Measurements from ENCODE around the gene SCD5.

The SCD5 gene

DNA sequence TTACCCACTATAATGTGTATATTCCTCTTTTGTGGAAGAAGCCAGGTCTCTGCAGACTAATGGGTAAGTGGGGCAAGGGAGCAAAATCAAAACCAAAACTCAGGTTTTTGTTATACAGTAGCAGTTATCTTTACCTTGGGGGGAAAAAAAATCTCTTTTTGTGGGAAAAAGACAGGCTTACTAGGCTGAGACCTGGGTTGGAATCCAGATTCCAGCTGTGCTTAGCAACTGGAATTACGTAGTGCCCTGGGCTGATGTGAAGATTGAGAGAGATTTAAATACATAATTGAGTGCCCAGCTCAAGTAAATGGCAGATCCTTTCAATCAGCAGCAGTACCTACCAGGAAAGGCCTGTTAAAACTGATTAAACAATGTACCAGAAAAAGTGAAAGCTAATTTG, 15.4 kb upstream of the SCD5 start:
- H3K4me1 ChIP-seq (ENCODE audit: low read depth, poor library complexity, severe bottlenecking): peaks cover 28% of the 10 kb centered on the region
- H4K20me1 ChIP-seq (ENCODE audit: insufficient read depth): no peaks in the 10 kb centered on the region
- H3K4me3 ChIP-seq (IDR thresholded peaks at IDR 0.05; ENCODE audit: insufficient read depth, low read depth, low read length): no peak overlapping the region
- H3K9ac ChIP-seq: no peak overlapping the region
- H2AFZ ChIP-seq (ENCODE audit: low read depth): no peak overlapping the region
- TF ChIP-seq, protein P1, sequence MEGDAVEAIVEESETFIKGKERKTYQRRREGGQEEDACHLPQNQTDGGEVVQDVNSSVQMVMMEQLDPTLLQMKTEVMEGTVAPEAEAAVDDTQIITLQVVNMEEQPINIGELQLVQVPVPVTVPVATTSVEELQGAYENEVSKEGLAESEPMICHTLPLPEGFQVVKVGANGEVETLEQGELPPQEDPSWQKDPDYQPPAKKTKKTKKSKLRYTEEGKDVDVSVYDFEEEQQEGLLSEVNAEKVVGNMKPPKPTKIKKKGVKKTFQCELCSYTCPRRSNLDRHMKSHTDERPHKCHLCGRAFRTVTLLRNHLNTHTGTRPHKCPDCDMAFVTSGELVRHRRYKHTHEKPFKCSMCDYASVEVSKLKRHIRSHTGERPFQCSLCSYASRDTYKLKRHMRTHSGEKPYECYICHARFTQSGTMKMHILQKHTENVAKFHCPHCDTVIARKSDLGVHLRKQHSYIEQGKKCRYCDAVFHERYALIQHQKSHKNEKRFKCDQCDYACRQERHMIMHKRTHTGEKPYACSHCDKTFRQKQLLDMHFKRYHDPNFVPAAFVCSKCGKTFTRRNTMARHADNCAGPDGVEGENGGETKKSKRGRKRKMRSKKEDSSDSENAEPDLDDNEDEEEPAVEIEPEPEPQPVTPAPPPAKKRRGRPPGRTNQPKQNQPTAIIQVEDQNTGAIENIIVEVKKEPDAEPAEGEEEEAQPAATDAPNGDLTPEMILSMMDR (conservative IDR thresholded peaks at IDR 0.05; ENCODE audit: low read depth, low read length): no peak
- H3K79me2 ChIP-seq (ENCODE audit: insufficient read depth, low read depth): no peaks in the 10 kb centered on the region
- no peak overlapping the region for H3K4me2 ChIP-seq
- no peak overlapping the region for H3K27ac ChIP-seq
- no peaks in the 10 kb centered on the region for H3K27me3 ChIP-seq (ENCODE audit: insufficient read depth, low read depth)
- no peaks in the 10 kb centered on the region for H3K36me3 ChIP-seq (ENCODE audit: insufficient read depth)

DNA sequence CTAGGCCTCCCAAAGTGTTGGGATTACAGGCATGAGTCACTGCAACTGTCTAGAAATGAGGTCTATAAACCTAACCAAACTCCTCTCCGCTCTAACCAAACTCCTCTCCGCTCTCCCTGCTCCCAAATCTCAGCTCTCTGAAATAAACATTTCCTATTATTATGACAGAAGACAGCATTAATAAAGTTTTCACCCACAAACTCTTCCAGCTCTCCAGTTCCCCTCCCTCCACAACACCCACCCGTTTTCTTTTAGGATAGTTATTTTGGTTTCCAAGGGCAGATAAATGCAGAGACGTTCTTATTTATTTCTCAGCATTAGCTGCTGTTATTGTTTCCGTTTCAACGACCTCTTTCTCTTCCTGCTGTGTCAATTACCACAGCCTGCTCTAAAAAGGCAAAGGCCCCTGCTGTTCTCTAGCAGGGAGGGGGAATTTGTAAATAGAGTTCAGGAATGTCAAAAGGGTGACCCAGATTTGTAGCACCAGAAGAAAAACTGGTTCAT, 13.3 kb upstream of the SCD5 start:
- Histone ChIP-seq H3K27me3 (ENCODE audit: insufficient read depth, low read depth) (no peaks in the 10 kb centered on the region), H3K4me3 (IDR thresholded peaks at IDR 0.05; ENCODE audit: insufficient read depth, low read depth, low read length) (no peak overlapping the region), H2AFZ (ENCODE audit: low read depth) (no peak overlapping the region), H4K20me1 (ENCODE audit: insufficient read depth) (no peaks in the 10 kb centered on the region), H3K79me2 (ENCODE audit: insufficient read depth, low read depth) (no peaks in the 10 kb centered on the region), H3K9ac (no peak overlapping the region), H3K27ac (no peak overlapping the region), H3K36me3 (ENCODE audit: insufficient read depth) (no peaks in the 10 kb centered on the region), H3K4me1 (ENCODE audit: low read depth, poor library complexity, severe bottlenecking) (peaks cover 13% of the 10 kb centered on the region), H3K4me2 (no peak overlapping the region; the same call in 1 of the 2 replicates)
- TF ChIP-seq, protein P1 (conservative IDR thresholded peaks at IDR 0.05; ENCODE audit: low read depth, low read length): no peak

DNA sequence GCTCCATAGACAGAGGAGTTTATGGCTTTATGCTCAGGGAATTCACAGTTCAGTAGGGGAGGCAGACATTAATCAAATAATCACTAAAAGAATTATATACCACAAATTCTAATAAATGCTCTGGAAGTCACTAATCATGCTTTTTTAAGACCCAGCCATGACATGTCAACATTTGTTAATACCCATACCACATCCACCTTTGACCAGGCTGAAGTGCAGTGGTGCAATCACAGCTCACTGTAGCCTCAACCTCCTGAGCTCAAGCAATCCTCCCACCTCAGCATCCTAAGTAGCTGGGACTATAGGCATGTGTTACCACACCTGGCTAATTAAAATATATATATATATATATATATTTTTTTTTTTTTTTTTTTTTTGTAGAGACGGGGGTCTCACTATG, 12.8 kb upstream of the SCD5 start:
- Histone ChIP-seq H3K4me3 (IDR thresholded peaks at IDR 0.05; ENCODE audit: insufficient read depth, low read depth, low read length) (no peak overlapping the region), H4K20me1 (ENCODE audit: insufficient read depth) (no peaks in the 10 kb centered on the region), H3K4me1 (ENCODE audit: low read depth, poor library complexity, severe bottlenecking) (peaks cover 13% of the 10 kb centered on the region), H2AFZ (ENCODE audit: low read depth) (no peak overlapping the region), H3K27me3 (ENCODE audit: insufficient read depth, low read depth) (no peaks in the 10 kb centered on the region), H3K9ac (no peak overlapping the region), H3K27ac (no peak overlapping the region), H3K36me3 (ENCODE audit: insufficient read depth) (no peaks in the 10 kb centered on the region), H3K79me2 (ENCODE audit: insufficient read depth, low read depth) (no peaks in the 10 kb centered on the region), H3K4me2 (no peak overlapping the region)
- TF ChIP-seq, protein P1 (conservative IDR thresholded peaks at IDR 0.05; ENCODE audit: low read depth, low read length): no peak

DNA sequence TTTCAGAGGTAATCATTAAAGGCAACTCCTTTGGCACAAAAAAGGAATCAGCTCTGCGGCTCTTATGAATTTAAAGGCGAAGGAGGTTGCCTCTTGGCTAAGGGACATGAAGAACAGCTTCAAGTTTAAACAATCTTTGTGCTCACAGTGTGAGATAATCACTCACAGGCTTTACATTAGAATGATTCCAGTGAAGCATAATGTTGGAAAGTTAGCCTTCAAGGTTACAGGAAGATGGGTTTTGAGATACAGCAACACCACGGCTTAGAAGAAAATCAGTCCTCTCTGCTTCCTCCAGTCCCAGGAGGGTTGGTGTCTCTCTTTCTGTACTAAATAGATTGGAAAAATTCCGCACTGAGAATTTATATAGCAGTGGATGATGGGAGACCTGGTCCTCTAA, 11.6 kb upstream of the SCD5 start:
- H3K79me2 ChIP-seq (ENCODE audit: insufficient read depth, low read depth): no peaks in the 10 kb centered on the region
- no peak overlapping the region for H3K9ac ChIP-seq
- peaks cover 13% of the 10 kb centered on the region for H3K4me1 ChIP-seq (ENCODE audit: low read depth, poor library complexity, severe bottlenecking)
- H3K4me2 ChIP-seq: no peak overlapping the region
- H4K20me1 ChIP-seq (ENCODE audit: insufficient read depth): no peaks in the 10 kb centered on the region
- H3K27me3 ChIP-seq (ENCODE audit: insufficient read depth, low read depth): no peaks in the 10 kb centered on the region
- no peak overlapping the region for H2AFZ ChIP-seq (ENCODE audit: low read depth)
- TF ChIP-seq, protein P1 (conservative IDR thresholded peaks at IDR 0.05; ENCODE audit: low read depth, low read length): no peak
- no peaks in the 10 kb centered on the region for H3K36me3 ChIP-seq (ENCODE audit: insufficient read depth)
- no peak overlapping the region for H3K27ac ChIP-seq
- H3K4me3 ChIP-seq (IDR thresholded peaks at IDR 0.05; ENCODE audit: insufficient read depth, low read depth, low read length): no peak overlapping the region
